GM21390 (cell line): ENCODE results near the gene ABHD5.

Experiments
- ATAC-seq: cut with Tn5 transposase; IDR thresholded peaks from one replicate; pipeline ENCODE4 v1.9.1; 2021; ENCODE audit not compliant: unreplicated experiment

The ABHD5 gene

GRCh38 chr3:43684944-43685343 is 5.8 kb upstream of the ABHD5 start:
- ATAC-seq, result no peak

- ATAC-seq, result no peak
Observed at GRCh38 chr3:43685921-43686320, 4.8 kb upstream of the ABHD5 start.

DNA sequence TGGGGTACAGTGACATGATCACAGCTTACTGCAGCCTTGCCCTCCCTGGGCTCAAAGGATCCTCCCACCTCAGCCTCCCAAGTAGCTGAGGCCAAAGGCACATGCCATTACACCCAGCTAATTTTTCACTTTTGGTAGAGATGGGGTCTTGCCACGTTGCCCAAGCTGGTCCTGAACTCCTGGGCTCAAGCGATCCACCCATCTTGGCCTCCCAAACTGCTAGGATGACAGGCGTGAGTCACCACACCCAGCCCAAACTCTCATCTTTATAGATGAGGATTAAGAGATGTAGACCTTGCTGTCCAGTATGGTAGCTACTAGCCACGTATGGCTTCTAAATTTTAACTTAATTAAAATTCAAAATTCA is 4.4 kb upstream of the ABHD5 start:
- ATAC-seq, result no peak

GRCh38 chr3:43686700-43687498 is 3.8 kb upstream of the ABHD5 start:
- ATAC-seq, result no peak

GRCh38 chr3:43687499-43687811 is 3.3 kb upstream of the ABHD5 start:
- no peak for ATAC-seq

DNA sequence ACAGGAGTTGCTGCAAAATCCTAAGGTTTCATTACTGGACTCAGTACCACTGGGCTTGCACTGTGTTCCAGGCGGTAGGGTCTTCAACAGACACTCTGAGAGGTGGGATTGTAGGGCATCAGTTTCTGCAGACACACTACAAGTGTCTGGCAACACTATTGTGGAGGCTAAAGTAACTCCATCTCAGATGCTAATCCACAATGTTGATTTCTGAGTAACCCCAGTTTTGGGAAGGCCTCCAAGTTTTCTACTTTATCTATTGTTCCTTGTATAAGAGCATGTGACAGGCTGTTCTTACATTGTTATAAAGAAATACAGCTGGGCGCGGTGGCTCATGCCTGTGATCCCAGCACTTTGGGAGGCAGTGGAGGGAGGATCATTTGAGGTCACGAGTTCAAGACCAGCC is 2.5 kb upstream of the ABHD5 start:
- no peak for ATAC-seq

- ATAC-seq, result no peak
Observed at GRCh38 chr3:43689166-43689565, 1.6 kb upstream of the ABHD5 start.

DNA sequence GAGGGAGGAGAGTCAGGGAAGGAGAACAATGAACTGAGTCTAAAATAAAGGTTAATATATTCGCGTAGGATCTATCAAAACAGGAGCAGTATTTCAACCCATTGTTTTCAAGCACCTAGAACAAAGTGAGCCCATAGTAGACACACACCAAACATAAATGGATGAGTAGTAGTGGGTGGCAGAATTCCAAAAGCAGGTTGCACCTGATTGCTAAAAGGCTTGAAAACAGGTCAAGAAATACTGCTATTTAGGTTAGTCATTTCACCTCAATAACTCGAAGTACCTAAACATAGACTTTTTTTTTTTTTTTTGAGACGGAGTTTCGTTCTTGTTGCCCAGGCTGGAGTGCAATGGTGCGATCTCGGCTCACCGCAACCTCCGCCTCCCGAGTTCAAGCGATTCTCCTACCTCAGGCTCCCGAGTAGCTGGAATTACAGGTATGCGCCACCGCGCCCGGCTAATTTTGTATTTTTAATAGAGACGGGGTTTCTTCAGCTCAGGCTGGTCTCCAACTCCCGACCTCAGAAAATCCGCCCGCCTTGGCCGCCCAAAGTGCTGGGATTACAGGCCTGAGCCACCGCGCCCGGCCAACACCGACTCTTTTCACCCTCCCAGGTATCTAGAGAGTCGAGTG is 855 bp upstream of the ABHD5 start:
- ATAC-seq, result no peak

DNA sequence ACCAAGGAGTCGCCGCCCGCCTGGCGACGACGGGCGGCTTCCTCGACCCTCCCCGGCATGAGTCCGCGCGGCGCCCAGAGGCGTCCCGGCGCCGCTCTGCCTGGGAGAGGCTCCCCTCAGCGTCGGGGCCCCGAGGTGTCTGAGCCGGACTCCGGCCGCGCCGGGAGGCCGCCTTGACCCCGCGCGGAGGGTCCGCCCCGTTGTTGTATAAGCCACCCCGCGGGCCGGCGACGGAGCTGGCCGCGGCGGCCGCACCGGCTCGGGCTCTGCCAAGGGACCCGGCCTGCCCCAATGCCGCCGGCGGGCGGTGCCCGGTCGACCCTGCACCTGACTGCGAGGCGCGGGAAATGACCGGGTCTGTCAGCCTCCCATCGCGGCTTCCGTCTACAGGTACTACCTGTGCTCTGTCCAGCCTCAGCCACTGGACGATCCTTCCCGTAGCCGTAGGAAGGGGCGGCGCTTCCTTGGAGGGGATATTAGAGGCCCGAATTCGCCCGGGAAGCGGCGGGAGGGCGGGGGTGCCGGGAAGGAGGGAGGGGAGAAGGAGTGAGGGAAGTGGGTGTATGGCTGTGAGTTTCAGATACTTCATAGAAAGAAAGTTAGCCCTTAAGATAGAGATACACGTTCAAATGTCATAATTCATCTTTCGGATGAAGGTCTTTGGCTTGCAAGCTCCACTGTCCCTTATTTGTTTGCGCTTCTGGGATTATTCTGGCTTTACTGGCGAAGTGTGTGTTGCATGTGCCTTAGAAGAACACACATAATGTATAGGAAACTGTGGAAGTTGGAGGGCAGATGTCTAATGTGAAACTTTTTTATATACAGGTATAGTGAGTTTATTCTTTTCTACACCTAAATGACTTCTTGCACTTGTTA is 620 bp downstream of the ABHD5 start:
- peak; percentile 41 for ATAC-seq

DNA sequence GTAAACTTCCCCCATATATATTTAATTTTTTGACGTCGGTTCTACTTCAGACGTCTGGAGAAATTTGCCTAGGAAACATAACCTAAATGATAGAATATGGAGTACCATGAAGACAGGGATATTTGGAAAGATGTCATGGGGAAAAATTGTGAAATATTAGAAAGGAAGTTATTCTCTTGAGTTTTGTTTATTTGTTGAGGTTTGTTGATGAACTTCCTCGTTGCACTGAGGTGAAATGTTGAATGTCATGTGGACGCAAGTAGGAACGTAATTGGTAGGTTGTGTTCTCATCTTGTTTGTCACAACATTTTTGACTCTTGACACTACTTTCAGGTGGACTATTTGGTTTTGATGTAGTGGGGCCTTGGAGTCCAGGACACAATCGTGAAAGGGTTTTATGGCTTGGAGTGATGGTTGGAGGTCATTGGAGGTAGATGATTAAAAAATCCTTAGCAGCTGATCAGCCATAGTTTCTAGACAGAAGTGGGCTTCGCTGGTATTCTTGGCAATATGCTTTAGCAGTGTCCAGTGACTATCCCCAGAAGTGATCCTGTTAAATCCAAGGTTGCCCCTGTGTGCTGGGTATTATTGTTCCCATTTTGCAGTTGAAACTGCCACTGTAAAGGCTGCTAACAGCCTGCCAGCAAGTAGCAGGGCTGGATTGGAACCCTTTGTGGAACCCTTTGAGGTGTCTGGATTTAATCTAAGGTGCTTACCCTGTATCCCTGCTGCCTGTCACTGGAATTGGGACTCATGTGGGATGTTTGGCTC is 1.5 kb downstream of the ABHD5 start:
- no peak for ATAC-seq

- ATAC-seq, result no peak
Observed at GRCh38 chr3:43692971-43693370, 2.2 kb downstream of the ABHD5 start.

- ATAC-seq, result no peak
Observed at GRCh38 chr3:43693594-43693993, 2.9 kb downstream of the ABHD5 start.

DNA sequence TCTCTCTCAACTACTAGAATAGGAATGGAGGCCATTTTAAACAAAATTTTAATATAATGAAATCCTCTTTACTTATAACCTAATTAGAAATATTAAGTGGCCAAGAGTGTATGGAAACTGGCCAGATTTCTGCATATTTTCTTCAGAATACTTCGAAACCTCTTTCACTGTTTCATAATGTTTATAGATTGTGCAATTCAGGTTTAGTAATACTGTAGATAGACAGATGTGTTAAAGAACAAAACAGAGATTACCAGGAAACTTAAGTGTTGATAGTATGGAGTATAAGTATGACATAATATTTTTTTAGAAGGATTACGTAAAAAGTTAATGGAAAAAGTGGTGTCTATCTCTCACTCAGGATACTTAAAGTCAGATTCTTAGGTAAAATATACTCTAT is 4.7 kb downstream of the ABHD5 start:
- ATAC-seq, result no peak

- ATAC-seq, result no peak
Observed at GRCh38 chr3:43695863-43696262, 5.1 kb downstream of the ABHD5 start.

DNA sequence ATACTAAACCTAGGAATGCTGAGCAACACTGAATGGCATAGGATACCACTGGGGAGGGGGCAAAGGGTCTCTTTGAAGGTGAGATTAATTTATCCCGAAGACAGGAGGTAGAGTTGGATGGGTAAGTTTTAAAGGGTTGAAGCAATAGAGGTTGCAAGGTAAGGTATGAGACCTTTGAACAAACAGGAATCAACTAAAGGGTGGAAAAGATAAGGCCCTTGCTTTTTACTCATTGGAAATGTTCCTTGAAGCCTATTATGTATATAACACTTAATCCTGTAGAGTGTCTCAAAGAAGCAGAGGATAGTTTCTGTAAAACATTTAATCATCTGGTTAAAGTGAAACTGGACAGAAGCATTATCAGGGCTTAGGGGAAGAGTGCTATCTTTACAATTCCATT is 5.7 kb downstream of the ABHD5 start:
- ATAC-seq, result no peak

DNA sequence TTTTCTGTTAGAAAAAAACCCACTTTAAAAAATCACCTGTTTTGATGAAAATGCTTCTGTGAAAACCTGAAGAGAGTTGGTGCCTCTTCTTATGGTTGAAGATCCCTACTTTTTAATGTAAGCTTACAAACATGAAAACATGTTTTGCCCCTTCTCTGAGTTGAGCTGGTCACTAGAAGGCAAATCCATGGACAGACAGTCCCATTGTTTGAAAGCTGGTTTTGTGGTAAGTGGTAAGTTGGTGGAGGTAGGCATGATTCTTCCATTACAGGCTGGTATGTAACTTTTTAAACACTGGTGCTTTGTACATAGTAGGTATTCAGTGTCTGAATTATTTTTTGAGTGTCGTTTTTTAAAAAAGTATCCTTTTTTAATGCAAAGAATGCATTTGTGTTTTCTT is 6.1 kb downstream of the ABHD5 start:
- ATAC-seq, result no peak

DNA sequence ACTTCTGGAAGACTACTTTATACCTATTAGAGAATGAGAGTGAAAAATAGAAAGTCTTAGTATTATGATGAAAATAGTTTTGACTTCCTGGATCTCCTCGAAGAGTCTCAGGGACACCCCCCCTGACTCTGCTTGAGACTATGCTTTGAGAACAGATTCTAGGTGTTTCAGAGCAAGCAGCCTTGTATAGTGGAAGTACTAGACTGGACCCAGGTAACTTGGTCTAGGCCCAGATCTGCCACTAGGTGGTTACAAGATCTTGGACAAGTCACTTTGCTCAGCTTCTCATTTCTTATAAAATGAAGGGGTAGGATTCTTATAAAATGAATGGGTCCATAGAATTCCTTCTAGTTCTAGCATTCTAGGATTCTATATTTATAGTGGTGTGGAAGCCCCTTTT is 9.1 kb downstream of the ABHD5 start:
- ATAC-seq, result peak; percentile 86

GRCh38 chr3:43704697-43705096 is 14.0 kb downstream of the ABHD5 start:
- ATAC-seq, result no peak

DNA sequence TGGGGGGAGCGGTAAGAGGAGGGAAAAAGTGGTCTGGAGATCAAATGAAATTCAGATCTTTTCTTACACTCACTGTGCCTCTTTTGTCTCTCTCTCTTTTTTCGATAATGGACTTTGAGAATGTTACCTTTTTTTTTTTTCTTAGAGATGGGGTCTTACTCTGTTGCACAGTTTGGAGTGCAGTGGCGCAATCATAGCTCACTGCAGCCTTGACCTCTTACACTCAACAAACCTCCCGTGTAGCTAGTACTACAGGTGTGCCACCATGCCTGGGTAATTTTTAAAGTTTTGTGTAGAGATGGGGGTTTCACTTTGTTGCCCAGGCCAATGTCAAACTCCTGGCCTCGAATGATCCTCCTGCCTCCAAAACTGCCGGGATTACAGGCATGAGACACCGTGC is 15.6 kb downstream of the ABHD5 start:
- ATAC-seq, result no peak

GRCh38 chr3:43707266-43707665 is 16.5 kb downstream of the ABHD5 start:
- ATAC-seq, result no peak

- ATAC-seq, result no peak
Observed at GRCh38 chr3:43707998-43708397, 17.3 kb downstream of the ABHD5 start.
